Cerebellar nuclear complex (tissue), 1 donor: ENCODE data around the gene ARPC5L.
"Not testable (repeated sequence)": the region's sequence is repeated elsewhere in the genome, so short reads cannot be mapped to it uniquely, and the experiment has no call there.

ENCODE experiments used
- DNase-seq, 2 experiments: peaks; one replicate each; lab custom pipeline; 2025; lab: John Stamatoyannopoulos, UW

The ARPC5L gene

GRCh38 chr9:124894035-124894740 is 32.3 kb downstream of the ARPC5L start:
- no peak for DNase-seq

- no peak for DNase-seq
Measured at GRCh38 chr9:124894741-124895170, 32.8 kb downstream of the ARPC5L start.

GRCh38 chr9:124897570-124898460 is 35.9 kb downstream of the ARPC5L start:
- DNase-seq: no peak

GRCh38 chr9:124899845-124900244 is 37.9 kb downstream of the ARPC5L start:
- no peak for DNase-seq

GRCh38 chr9:124906966-124907365 is 45.0 kb downstream of the ARPC5L start:
- no peak for DNase-seq

- DNase-seq: no peak
Measured at GRCh38 chr9:124908098-124908497, 46.2 kb downstream of the ARPC5L start.

GRCh38 chr9:124911766-124912165 is 49.8 kb downstream of the ARPC5L start:
- no peak for DNase-seq

- no peak for DNase-seq
Measured at GRCh38 chr9:124913378-124913777, 51.4 kb downstream of the ARPC5L start.

GRCh38 chr9:124914753-124915405 is 52.9 kb downstream of the ARPC5L start:
- no peak for DNase-seq

GRCh38 chr9:124920394-124920793 is 58.5 kb downstream of the ARPC5L start:
- not testable (repeated sequence) for DNase-seq
